OCI-LY7 (cell line): ENCODE data around the gene RSRP1.

Source experiments
- CTCF ChIP-seq: fragments of 200-600 bp; sonication (generic); conservative IDR thresholded peaks from 2 replicates; pipeline ENCODE4 v1.5.1; 2014; ENCODE audit warnings: mild to moderate bottlenecking, antibody characterized with exemption, low read length, moderate library complexity, mixed read lengths
- EZH2phosphoT487 ChIP-seq: fragments of 200-600 bp; sonication (generic); IDR thresholded peaks from 2 replicates; pipeline ENCODE4 v1.6.1; 2018; ENCODE audit warnings: low read depth, borderline replicate concordance, mild to moderate bottlenecking, mixed run types, antibody characterized with exemption, low read length, moderate library complexity, mixed read lengths

DNA sequence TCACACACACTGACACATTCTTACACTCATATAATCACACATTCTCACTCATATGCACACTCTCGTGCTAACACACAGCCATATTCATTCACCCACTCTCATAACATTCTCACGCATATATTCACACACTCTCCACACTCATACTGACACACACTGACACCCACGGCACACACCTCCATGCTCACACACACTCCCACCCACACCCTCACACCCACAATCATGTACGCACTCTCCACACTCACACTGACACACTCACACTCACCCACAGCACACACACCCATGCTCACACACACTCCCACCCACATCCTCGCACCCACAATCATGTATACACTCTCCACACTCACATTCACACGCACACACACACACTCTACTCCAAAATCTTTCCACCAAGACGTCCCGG, 53.2 kb downstream of the RSRP1 start:
- TF ChIP-seq CTCF (no peak), EZH2phosphoT487 (no peak)
